Fibroblast of the aortic adventitia (primary cell): Measurements from ENCODE around the gene IL1RAPL1. TPM values are rescaled to one million over a fixed set of nuclear protein-coding genes. Genes with fewer than 3 reads are reported as not detected.

Experiments
- DNase-seq: peaks from one replicate; pipeline ENCODE4 v3.0.0-alpha.2; 2010; ENCODE audit warnings: low read depth
- H3K4me3 ChIP-seq: 2 replicates; pipeline ENCODE4 v1.5.1; 2011; ENCODE audit warnings: low read depth, mild to moderate bottlenecking, control low read depth, low read length, moderate library complexity
- CTCF ChIP-seq: IDR thresholded peaks from 2 replicates; pipeline ENCODE4 v1.5.1; 2011; ENCODE audit warnings: mild to moderate bottlenecking, low read length, control low read depth, inconsistent platforms; ENCODE audit not compliant: insufficient read depth
- total RNA-seq: library from RNA; depleted of rRNA; stranded (reverse); fragments of >200 nt; gene quantifications from 2 replicates; pipeline ENCODE4 v1.2.3, GENCODE V29; 2012; ENCODE audit warnings: low replicate concordance

IL1RAPL1 gene
- total RNA-seq, 1 donor = 7.1 TPM

- H3K4me3 ChIP-seq = no peak overlapping the region
- DNase-seq = peak; percentile 60
- no peak for TF ChIP-seq CTCF
Measured at GRCh38 chrX:28997706-28998463, 410.6 kb downstream of the IL1RAPL1 start.

- no peak overlapping the region for H3K4me3 ChIP-seq
- peak; percentile 6 for DNase-seq
- no peak for TF ChIP-seq CTCF
Measured at GRCh38 chrX:28998609-28999135, 411.4 kb downstream of the IL1RAPL1 start.

GRCh38 chrX:29012867-29013266 lies 425.6 kb downstream of the IL1RAPL1 start:
- no peak overlapping the region for H3K4me3 ChIP-seq
- TF ChIP-seq CTCF = no peak
- no peak for DNase-seq

GRCh38 chrX:29023207-29023606 lies 436.0 kb downstream of the IL1RAPL1 start:
- no peak overlapping the region for H3K4me3 ChIP-seq
- no peak for DNase-seq
- no peak for TF ChIP-seq CTCF

GRCh38 chrX:29024871-29025270 lies 437.6 kb downstream of the IL1RAPL1 start:
- no peak for TF ChIP-seq CTCF
- DNase-seq = no peak
- no peak overlapping the region for H3K4me3 ChIP-seq

- no peak for DNase-seq
- no peak for TF ChIP-seq CTCF
- H3K4me3 ChIP-seq = no peak overlapping the region
Measured at GRCh38 chrX:29039501-29039900, 452.3 kb downstream of the IL1RAPL1 start.
